Measurements from ENCODE around the gene ARHGAP36.

- TF ChIP-seq JAZF1 (CRISPR knock-in tag; IDR thresholded peaks at IDR 0.05) (no peak), USF1 (CRISPR knock-in tag; IDR thresholded peaks at IDR 0.05) (no peak), ZNF138 (CRISPR knock-in tag; conservative IDR thresholded peaks at IDR 0.05) (no peak), CTCF (IDR thresholded peaks at IDR 0.05) (no peak), ATF3 (CRISPR knock-in tag; conservative IDR thresholded peaks at IDR 0.05) (no peak), CBFB (CRISPR knock-in tag; IDR thresholded peaks at IDR 0.05; ENCODE audit: low read depth) (no peak), ZNF121 (CRISPR knock-in tag; IDR thresholded peaks at IDR 0.05) (no peak), HMGXB4 (CRISPR knock-in tag; IDR thresholded peaks at IDR 0.05) (no peak), ATF2 (CRISPR knock-in tag; IDR thresholded peaks at IDR 0.05; ENCODE audit: borderline replicate concordance, low read depth) (no peak), MAX (CRISPR knock-in tag; IDR thresholded peaks at IDR 0.05) (no peak), ELF4 (CRISPR knock-in tag; IDR thresholded peaks at IDR 0.05; ENCODE audit: low read depth) (no peak), PRDM15 (CRISPR knock-in tag; IDR thresholded peaks at IDR 0.05) (no peak), CREM (CRISPR knock-in tag; IDR thresholded peaks at IDR 0.05) (no peak)
Measured at GRCh38 chrX:131067846-131068745, 9.9 kb downstream of the ARHGAP36 start.
